WTC11 (cell line): ENCODE measurements around the gene ATP2A1.

ENCODE experiments used
- EMX1 ChIP-seq: fragments of 250-450 bp; sonication (Bioruptor Pico); IDR thresholded peaks from 2 replicates; pipeline ENCODE4 v1.8.0; 2021; ENCODE audit warnings: mild to moderate bottlenecking
- FOXJ3 ChIP-seq: sonication (generic); formaldehyde crosslinking; IDR thresholded peaks from 2 replicates; pipeline ENCODE4 v1.9.0; 2021; ENCODE audit warnings: missing genetic modification reagents, mild to moderate bottlenecking, borderline replicate concordance
- JUN ChIP-seq: sonication (generic); formaldehyde crosslinking; IDR thresholded peaks from 2 replicates; pipeline ENCODE4 v1.8.0; 2023; ENCODE audit warnings: mild to moderate bottlenecking, missing genetic modification reagents
- MYBL2 ChIP-seq: sonication (generic); formaldehyde crosslinking; IDR thresholded peaks from 2 replicates; pipeline ENCODE4 v1.8.1; 2023; ENCODE audit warnings: mild to moderate bottlenecking, moderate library complexity, missing genetic modification reagents
- NFYB ChIP-seq: sonication (generic); formaldehyde crosslinking; conservative IDR thresholded peaks from 2 replicates; pipeline ENCODE4 v1.8.0; 2022; ENCODE audit warnings: low read depth, missing genetic modification reagents
- ZNF423 ChIP-seq: fragments of 250-450 bp; sonication (Bioruptor Pico); IDR thresholded peaks from 2 replicates; pipeline ENCODE4 v2.1.2; 2022; ENCODE audit warnings: mild to moderate bottlenecking, moderate library complexity
- TF ChIP-seq, protein P1 (sequence below): sonication (generic); formaldehyde crosslinking; IDR thresholded peaks from 2 replicates; pipeline ENCODE4 v1.8.0; 2022; ENCODE audit warnings: mild to moderate bottlenecking, missing genetic modification reagents
- TF ChIP-seq, protein P2 (sequence below): sonication (generic); formaldehyde crosslinking; IDR thresholded peaks from 2 replicates; pipeline ENCODE4 v1.8.1; 2023; ENCODE audit warnings: mild to moderate bottlenecking, missing genetic modification reagents
- TF ChIP-seq, protein P3 (sequence below): fragments of 200-600 bp; IDR thresholded peaks from 2 replicates; pipeline ENCODE4 v1.8.0; 2022; ENCODE audit warnings: antibody characterized with exemption
- TF ChIP-seq, protein P4 (sequence below): sonication (generic); formaldehyde crosslinking; IDR thresholded peaks from 2 replicates; pipeline ENCODE4 v1.8.1; 2022; ENCODE audit warnings: mild to moderate bottlenecking, missing genetic modification reagents, moderate library complexity, borderline replicate concordance
- TF ChIP-seq, protein P5 (sequence below): sonication (generic); formaldehyde crosslinking; IDR thresholded peaks from 2 replicates; pipeline ENCODE4 v1.8.1; 2023; ENCODE audit warnings: mild to moderate bottlenecking, missing genetic modification reagents, moderate library complexity

DNA sequence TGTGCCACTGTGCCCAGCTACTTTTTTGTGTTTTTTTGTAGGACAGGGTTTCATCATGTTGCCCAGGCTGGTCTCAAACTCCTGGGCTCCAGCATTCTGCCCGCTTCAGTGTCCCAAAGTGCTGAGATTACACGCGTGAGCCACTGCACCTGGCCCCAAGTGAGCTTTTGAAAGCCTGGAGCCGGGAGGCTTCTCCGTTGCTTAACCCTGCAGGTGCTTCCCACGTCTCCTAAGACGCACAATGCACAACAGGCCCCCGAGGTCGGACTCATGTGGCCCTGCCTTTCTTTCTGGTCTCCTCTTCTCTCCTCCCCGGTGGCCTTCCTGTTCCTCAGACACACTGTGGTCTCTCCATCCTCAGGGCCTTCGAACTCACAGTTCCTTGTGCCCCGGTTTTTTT, 34.3 kb downstream of the ATP2A1 start:
- no peak for TF ChIP-seq ZNF423 (CRISPR knock-in tag)
- no peak for TF ChIP-seq MYBL2 (CRISPR knock-in tag)
- TF ChIP-seq, protein P1, sequence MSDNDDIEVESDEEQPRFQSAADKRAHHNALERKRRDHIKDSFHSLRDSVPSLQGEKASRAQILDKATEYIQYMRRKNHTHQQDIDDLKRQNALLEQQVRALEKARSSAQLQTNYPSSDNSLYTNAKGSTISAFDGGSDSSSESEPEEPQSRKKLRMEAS (CRISPR knock-in tag): no peak
- TF ChIP-seq, protein P2, sequence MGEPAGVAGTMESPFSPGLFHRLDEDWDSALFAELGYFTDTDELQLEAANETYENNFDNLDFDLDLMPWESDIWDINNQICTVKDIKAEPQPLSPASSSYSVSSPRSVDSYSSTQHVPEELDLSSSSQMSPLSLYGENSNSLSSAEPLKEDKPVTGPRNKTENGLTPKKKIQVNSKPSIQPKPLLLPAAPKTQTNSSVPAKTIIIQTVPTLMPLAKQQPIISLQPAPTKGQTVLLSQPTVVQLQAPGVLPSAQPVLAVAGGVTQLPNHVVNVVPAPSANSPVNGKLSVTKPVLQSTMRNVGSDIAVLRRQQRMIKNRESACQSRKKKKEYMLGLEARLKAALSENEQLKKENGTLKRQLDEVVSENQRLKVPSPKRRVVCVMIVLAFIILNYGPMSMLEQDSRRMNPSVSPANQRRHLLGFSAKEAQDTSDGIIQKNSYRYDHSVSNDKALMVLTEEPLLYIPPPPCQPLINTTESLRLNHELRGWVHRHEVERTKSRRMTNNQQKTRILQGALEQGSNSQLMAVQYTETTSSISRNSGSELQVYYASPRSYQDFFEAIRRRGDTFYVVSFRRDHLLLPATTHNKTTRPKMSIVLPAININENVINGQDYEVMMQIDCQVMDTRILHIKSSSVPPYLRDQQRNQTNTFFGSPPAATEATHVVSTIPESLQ: no peak
- no peak for TF ChIP-seq JUN
- no peak for TF ChIP-seq FOXJ3 (CRISPR knock-in tag)
- TF ChIP-seq, protein P3, sequence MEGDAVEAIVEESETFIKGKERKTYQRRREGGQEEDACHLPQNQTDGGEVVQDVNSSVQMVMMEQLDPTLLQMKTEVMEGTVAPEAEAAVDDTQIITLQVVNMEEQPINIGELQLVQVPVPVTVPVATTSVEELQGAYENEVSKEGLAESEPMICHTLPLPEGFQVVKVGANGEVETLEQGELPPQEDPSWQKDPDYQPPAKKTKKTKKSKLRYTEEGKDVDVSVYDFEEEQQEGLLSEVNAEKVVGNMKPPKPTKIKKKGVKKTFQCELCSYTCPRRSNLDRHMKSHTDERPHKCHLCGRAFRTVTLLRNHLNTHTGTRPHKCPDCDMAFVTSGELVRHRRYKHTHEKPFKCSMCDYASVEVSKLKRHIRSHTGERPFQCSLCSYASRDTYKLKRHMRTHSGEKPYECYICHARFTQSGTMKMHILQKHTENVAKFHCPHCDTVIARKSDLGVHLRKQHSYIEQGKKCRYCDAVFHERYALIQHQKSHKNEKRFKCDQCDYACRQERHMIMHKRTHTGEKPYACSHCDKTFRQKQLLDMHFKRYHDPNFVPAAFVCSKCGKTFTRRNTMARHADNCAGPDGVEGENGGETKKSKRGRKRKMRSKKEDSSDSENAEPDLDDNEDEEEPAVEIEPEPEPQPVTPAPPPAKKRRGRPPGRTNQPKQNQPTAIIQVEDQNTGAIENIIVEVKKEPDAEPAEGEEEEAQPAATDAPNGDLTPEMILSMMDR: no peak
- no peak for TF ChIP-seq NFYB (CRISPR knock-in tag)
- TF ChIP-seq, protein P4, sequence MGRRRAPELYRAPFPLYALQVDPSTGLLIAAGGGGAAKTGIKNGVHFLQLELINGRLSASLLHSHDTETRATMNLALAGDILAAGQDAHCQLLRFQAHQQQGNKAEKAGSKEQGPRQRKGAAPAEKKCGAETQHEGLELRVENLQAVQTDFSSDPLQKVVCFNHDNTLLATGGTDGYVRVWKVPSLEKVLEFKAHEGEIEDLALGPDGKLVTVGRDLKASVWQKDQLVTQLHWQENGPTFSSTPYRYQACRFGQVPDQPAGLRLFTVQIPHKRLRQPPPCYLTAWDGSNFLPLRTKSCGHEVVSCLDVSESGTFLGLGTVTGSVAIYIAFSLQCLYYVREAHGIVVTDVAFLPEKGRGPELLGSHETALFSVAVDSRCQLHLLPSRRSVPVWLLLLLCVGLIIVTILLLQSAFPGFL (CRISPR knock-in tag): no peak
- TF ChIP-seq, protein P5, sequence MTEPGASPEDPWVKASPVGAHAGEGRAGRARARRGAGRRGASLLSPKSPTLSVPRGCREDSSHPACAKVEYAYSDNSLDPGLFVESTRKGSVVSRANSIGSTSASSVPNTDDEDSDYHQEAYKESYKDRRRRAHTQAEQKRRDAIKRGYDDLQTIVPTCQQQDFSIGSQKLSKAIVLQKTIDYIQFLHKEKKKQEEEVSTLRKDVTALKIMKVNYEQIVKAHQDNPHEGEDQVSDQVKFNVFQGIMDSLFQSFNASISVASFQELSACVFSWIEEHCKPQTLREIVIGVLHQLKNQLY (CRISPR knock-in tag): no peak
- TF ChIP-seq EMX1 (CRISPR knock-in tag): no peak
